KOPT-K1 (cell line): ENCODE measurements around the gene MAP2K5.

Experiments used
- H3K27ac ChIP-seq: fragments of 200-600 bp; sonication (generic); 2 replicates; pipeline ENCODE4 v1.5.1; 2016; ENCODE audit warnings: antibody characterized with exemption, mild to moderate bottlenecking, low read depth, low read length; ENCODE audit not compliant: poor library complexity, severe bottlenecking
- H3K36me3 ChIP-seq: fragments of 200-600 bp; sonication (generic); 2 replicates; pipeline ENCODE4 v1.5.1; 2017; ENCODE audit warnings: antibody characterized with exemption, mild to moderate bottlenecking, low read length, moderate library complexity; ENCODE audit not compliant: insufficient read depth
- H3K9me3 ChIP-seq: fragments of 200-600 bp; sonication (generic); 2 replicates; pipeline ENCODE4 v1.5.1; 2017; ENCODE audit warnings: antibody characterized with exemption, low read length, mild to moderate bottlenecking; ENCODE audit not compliant: insufficient read depth, poor library complexity, severe bottlenecking

MAP2K5 gene

GRCh38 chr15:67850994-67851571 lies 308.6 kb downstream of the MAP2K5 start:
- Histone ChIP-seq H3K27ac (no peak overlapping the region), H3K9me3 (no peaks in the 10 kb centered on the region), H3K36me3 (no peaks in the 10 kb centered on the region)

- no peak overlapping the region for H3K27ac ChIP-seq
- no peaks in the 10 kb centered on the region for H3K9me3 ChIP-seq
- no peaks in the 10 kb centered on the region for H3K36me3 ChIP-seq
These were observed 309.9 kb downstream of the MAP2K5 start for GRCh38 chr15:67852418-67852817.

DNA sequence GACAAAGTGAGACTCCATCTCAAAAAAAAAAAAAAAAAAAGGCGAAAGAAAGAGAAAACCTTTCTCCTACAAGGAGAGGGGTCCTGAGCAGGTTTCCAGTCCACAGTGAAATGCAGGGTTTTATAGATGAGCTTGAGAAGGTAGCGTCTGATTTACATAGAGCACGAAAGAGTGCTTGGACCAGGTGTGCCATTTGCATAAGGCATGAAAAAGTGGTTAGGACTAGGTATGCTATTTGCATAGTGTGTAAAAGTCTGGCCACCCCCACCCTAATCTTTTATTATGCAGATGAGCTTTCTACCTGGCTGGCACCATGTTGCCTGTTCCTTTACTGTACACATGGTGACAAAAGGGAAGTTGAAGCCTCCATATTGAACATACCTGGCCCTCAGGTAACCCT lies 311.0 kb downstream of the MAP2K5 start:
- H3K9me3 ChIP-seq, result no peaks in the 10 kb centered on the region
- H3K36me3 ChIP-seq, result no peaks in the 10 kb centered on the region
- H3K27ac ChIP-seq, result no peak overlapping the region

DNA sequence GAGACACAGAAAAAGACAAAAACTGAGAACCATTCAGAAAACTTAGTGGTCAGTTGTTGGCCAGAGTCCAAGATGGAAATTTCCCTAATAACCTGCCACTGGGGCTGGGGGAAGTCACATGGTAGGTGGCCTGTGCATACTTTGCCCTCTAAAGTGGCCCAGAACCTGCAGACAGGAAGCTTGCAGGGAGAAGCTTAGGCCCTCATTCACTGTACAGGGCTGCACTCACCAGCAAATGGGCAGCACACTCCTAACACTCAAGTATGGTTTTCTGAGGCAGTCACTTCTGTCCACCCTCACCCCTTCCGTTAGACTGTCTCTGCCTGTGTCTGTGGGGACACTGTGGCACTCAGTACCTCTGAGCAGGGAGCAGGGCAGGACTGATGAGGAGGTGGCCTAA lies 311.9 kb downstream of the MAP2K5 start:
- Histone ChIP-seq H3K27ac (no peak overlapping the region), H3K9me3 (no peaks in the 10 kb centered on the region)

GRCh38 chr15:67855842-67856241 lies 313.3 kb downstream of the MAP2K5 start:
- Histone ChIP-seq H3K27ac (no peak overlapping the region), H3K9me3 (no peaks in the 10 kb centered on the region), H3K36me3 (no peaks in the 10 kb centered on the region)

More for the DNA sequence above, 311.9 kb downstream of the MAP2K5 start:
- H3K36me3 ChIP-seq, result no peaks in the 10 kb centered on the region
